Measurements from ENCODE around the gene GRB2. TPM values are rescaled to one million over a fixed set of nuclear protein-coding genes. Genes with fewer than 3 reads are reported as not detected.

The GRB2 gene
- total and polyA plus RNA-seq, 10 of the 15 experiments (the other 5 are each of a cell fraction or from before 2014, with no cell fraction given) = 113 to 268 (median 158) TPM

GRCh38 chr17:75295201-75296158 lies 110.0 kb downstream of the GRB2 start (continued):
- TF ChIP-seq EZH2 (IDR thresholded peaks at IDR 0.05; ENCODE audit: borderline replicate concordance, control insufficient read depth, low read depth, low read length) (no peak), KDM1A (IDR thresholded peaks at IDR 0.05; ENCODE audit: borderline replicate concordance) (no peak), GATAD2B (conservative IDR thresholded peaks at IDR 0.05; ENCODE audit: low read depth) (no peak; the same call in 1 of the 2 replicates), GABPA (IDR thresholded peaks at IDR 0.05; ENCODE audit: low read depth) (0 out of 2 replicates have a peak, but pooled peaks have one; percentile 57), ZBED1 (IDR thresholded peaks at IDR 0.05; ENCODE audit: borderline replicate concordance) (peak; percentile 88), RCOR1 (conservative IDR thresholded peaks at IDR 0.05; ENCODE audit: low read depth, low read length) (0 out of 2 replicates have a peak, but pooled peaks have one; percentile 85), TARDBP (IDR thresholded peaks at IDR 0.05; ENCODE audit: borderline replicate concordance) (0 out of 2 replicates have a peak, but pooled peaks have one; percentile 38), FOS (IDR thresholded peaks at IDR 0.05; ENCODE audit: borderline replicate concordance, extremely low read depth, insufficient read length) (no peak), ZNF592 (IDR thresholded peaks at IDR 0.05) (peak; percentile 72; the same call in 1 of the 2 replicates), E4F1 (IDR thresholded peaks at IDR 0.05; ENCODE audit: borderline replicate concordance, partially characterized antibody) (no peak), HDAC6 (IDR thresholded peaks at IDR 0.05; ENCODE audit: unreplicated experiment) (no peak), PKNOX1 (IDR thresholded peaks at IDR 0.05) (no peak)
- TF ChIP-seq, protein P1, sequence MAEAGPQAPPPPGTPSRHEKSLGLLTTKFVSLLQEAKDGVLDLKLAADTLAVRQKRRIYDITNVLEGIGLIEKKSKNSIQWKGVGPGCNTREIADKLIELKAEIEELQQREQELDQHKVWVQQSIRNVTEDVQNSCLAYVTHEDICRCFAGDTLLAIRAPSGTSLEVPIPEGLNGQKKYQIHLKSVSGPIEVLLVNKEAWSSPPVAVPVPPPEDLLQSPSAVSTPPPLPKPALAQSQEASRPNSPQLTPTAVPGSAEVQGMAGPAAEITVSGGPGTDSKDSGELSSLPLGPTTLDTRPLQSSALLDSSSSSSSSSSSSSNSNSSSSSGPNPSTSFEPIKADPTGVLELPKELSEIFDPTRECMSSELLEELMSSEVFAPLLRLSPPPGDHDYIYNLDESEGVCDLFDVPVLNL (IDR thresholded peaks at IDR 0.05; ENCODE audit: low read depth, low read length) = no peak
- TF ChIP-seq, protein P2, sequence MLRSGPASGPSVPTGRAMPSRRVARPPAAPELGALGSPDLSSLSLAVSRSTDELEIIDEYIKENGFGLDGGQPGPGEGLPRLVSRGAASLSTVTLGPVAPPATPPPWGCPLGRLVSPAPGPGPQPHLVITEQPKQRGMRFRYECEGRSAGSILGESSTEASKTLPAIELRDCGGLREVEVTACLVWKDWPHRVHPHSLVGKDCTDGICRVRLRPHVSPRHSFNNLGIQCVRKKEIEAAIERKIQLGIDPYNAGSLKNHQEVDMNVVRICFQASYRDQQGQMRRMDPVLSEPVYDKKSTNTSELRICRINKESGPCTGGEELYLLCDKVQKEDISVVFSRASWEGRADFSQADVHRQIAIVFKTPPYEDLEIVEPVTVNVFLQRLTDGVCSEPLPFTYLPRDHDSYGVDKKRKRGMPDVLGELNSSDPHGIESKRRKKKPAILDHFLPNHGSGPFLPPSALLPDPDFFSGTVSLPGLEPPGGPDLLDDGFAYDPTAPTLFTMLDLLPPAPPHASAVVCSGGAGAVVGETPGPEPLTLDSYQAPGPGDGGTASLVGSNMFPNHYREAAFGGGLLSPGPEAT (IDR thresholded peaks at IDR 0.05; ENCODE audit: low read depth) = peak; percentile 95
- TF ChIP-seq, protein P3, sequence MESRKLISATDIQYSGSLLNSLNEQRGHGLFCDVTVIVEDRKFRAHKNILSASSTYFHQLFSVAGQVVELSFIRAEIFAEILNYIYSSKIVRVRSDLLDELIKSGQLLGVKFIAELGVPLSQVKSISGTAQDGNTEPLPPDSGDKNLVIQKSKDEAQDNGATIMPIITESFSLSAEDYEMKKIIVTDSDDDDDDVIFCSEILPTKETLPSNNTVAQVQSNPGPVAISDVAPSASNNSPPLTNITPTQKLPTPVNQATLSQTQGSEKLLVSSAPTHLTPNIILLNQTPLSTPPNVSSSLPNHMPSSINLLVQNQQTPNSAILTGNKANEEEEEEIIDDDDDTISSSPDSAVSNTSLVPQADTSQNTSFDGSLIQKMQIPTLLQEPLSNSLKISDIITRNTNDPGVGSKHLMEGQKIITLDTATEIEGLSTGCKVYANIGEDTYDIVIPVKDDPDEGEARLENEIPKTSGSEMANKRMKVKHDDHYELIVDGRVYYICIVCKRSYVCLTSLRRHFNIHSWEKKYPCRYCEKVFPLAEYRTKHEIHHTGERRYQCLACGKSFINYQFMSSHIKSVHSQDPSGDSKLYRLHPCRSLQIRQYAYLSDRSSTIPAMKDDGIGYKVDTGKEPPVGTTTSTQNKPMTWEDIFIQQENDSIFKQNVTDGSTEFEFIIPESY (IDR thresholded peaks at IDR 0.05) = no peak

Measured in GM12878 (cell line).